ENCODE data around the gene MAP7.

The MAP7 gene

DNA sequence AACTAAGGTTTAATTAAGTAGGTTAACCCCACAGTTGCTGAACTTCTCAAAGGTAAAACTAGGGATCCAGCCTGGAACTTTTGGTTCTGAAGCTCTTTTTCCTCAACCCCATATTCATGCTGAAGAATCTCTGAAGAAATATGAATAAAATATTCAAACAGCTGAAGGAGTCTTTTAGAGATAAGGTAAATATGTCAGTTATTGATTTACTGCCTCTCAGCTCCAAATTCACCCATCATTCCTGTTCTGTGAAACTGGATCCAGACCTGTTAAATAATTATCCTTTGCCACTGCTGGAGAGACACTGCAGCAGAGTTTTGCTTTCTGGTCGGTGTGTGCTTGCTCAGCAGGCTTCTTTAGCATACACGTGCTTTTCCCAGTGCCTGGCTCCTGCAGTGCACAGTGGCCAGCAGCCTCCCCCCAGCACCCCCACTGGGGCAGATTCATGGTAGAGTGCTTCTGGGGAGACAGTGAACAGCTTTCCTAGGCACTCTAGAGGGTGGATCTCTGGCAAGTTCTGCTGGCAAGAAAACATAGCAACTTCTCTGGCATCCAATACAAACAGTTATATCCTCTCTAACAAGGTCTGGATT, 198.6 kb downstream of the MAP7 start:
- Mint-ChIP-seq H3K36me3 (no peaks in the 10 kb centered on the region), H3K27ac (no peak overlapping the region), H3K27me3 (peaks cover 4% of the 10 kb centered on the region), H3K9me3 (no peaks in the 10 kb centered on the region), H3K4me1 (peaks cover 3% of the 10 kb centered on the region), H3K4me3 (no peak overlapping the region)
- no peak for DNase-seq
- CTCF ChIA-PET = no interaction called here

DNA sequence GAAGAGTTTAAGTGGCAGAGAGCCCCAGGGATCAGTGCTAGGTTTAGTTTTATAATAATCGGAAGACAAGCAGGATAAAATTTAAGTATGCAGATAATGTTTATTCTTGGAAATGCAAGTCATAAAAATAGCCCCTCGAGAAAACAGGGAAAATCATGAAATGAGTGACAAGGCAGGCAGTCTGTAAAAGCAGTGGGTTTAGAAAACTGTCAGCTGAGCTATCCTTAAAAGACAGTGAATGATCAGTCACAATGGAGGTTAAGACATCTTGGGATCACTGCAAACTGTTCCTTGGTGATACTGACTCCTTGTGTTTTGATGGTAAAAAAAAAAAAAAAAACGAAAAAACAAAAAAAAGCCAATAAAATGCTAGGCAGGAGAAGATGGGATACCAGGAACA, 199.3 kb downstream of the MAP7 start:
- H3K27ac Mint-ChIP-seq = no peak overlapping the region

DNA sequence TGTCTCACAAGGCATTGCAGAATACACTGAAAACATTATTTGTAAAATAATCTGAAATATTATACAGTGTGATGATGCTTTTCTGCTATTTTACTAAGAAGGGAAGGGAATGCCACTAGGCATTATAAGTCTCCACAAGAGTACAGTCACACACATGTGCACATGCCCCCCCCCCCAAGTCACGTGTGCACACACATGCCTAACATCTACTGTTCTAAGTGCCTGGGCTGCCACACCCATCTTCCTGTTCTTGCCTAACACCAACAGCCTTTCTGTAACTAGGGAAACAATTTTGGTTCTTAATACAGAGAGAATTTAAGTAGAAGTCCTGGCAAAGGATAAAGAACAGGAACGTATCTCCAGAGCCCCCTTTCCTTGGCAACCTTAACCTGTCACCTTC, 202.4 kb downstream of the MAP7 start:
- Mint-ChIP-seq H3K27me3 (peaks cover 4% of the 10 kb centered on the region), H3K4me3 (no peak overlapping the region), H3K9me3 (no peaks in the 10 kb centered on the region), H3K36me3 (no peaks in the 10 kb centered on the region), H3K27ac (no peak overlapping the region), H3K4me1 (peaks cover 3% of the 10 kb centered on the region)
- DNase-seq = no peak
- CTCF ChIA-PET = no interaction called here

More for the DNA sequence above, 199.3 kb downstream of the MAP7 start:
- CTCF ChIA-PET = no interaction called here
- Mint-ChIP-seq H3K4me1 (peaks cover 3% of the 10 kb centered on the region), H3K4me3 (no peak overlapping the region), H3K9me3 (no peaks in the 10 kb centered on the region), H3K27me3 (peaks cover 4% of the 10 kb centered on the region), H3K36me3 (no peaks in the 10 kb centered on the region)
- no peak for DNase-seq

DNA sequence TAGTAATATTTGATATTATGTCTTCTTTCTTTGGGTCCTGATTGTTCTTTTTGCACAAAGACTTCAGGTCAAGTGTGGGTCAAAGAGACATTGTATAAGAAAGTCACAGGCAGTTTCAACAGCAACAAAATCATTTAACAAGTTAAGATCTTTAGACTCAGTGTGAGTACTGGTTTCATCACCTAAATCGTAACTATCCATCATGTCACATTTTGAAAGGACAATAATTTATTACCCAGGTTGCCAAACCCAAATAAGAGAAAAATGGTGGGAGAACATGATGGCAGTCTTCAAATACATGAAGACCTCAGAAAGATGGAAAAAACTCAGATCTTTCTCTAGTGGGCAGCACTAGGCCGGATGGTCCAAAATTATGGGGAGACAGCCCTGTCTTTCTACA, 205.1 kb downstream of the MAP7 start:
- no peak for DNase-seq
- Mint-ChIP-seq H3K4me1 (peaks cover 3% of the 10 kb centered on the region), H3K27ac (no peak overlapping the region), H3K4me3 (no peak overlapping the region), H3K36me3 (no peaks in the 10 kb centered on the region), H3K9me3 (no peaks in the 10 kb centered on the region), H3K27me3 (peaks cover 4% of the 10 kb centered on the region)
- CTCF ChIA-PET = no interaction called here

DNA sequence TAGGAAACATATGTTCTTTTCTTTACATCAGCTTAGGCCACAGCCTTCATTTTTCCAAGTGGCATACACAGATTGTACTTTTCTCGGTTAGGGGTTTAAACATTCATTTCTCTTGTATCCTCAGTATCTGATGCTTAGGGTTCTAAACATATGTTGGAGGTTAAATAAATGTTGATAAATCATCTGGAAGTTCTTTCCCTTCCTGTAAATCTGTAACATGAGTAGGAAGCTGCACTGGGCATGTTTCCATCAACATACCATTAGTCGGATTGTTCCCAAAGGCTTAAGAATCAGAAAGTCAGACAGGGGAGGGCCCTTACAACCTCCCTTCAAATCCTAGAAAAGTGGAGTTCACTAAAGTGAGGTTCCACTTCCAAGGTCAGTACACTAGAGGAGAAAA, 205.8 kb downstream of the MAP7 start:
- H3K4me1 Mint-ChIP-seq = peaks cover 3% of the 10 kb centered on the region
- no peak for DNase-seq
- H3K27ac Mint-ChIP-seq = no peak overlapping the region
- H3K27me3 Mint-ChIP-seq = peaks cover 2% of the 10 kb centered on the region
- CTCF ChIA-PET = no interaction called here
- H3K4me3 Mint-ChIP-seq = no peak overlapping the region
- no peaks in the 10 kb centered on the region for H3K36me3 Mint-ChIP-seq
- no peaks in the 10 kb centered on the region for H3K9me3 Mint-ChIP-seq

DNA sequence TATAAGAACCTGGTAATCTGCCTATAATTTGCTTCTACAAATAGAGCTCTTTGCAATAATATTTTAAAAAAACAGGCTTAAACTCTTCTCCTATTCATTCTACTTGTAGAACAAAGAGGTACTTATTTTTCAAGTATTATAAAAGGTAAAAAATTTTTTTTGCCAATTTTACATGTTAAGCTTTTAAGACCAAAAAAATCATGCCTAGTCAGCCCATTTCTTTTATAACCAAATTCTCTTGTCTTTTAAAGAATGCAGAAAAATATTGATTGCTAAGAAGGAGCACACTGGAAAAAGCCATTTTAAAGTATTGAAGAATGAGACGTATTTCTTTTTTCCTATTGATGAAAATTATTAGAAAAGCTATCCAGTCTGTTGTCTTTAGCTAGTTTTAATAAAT, 206.5 kb downstream of the MAP7 start:
- H3K4me1 Mint-ChIP-seq = peaks cover 3% of the 10 kb centered on the region
- CTCF ChIA-PET = no interaction called here
- no peak overlapping the region for H3K4me3 Mint-ChIP-seq
- no peaks in the 10 kb centered on the region for H3K36me3 Mint-ChIP-seq
- H3K27me3 Mint-ChIP-seq = no peaks in the 10 kb centered on the region
- no peaks in the 10 kb centered on the region for H3K9me3 Mint-ChIP-seq
- DNase-seq = no peak
- H3K27ac Mint-ChIP-seq = no peak overlapping the region

DNA sequence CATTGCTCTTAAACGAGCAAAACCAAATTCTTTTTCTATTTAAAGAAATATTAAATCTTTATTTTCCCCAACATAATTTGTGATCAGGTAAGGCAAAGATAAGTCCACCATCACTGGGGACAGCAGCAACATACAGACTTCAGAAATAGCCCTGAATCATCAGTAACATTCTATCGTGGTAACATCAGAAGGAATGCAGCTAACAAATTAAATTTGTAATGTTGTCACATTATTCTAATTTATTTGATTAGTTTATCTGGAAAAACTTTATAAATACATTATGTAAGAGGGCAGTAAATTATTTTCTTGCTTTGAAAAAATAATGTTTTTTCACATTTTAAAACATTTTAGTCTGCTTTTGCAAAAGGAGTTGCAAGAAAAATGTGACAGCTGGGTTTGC, 206.9 kb downstream of the MAP7 start:
- no peak overlapping the region for H3K27ac Mint-ChIP-seq
- H3K4me1 Mint-ChIP-seq = peaks cover 3% of the 10 kb centered on the region
- no peak overlapping the region for H3K4me3 Mint-ChIP-seq
- no peak for DNase-seq
- CTCF ChIA-PET = no interaction called here
- H3K36me3 Mint-ChIP-seq = no peaks in the 10 kb centered on the region
- H3K27me3 Mint-ChIP-seq = no peaks in the 10 kb centered on the region
- no peaks in the 10 kb centered on the region for H3K9me3 Mint-ChIP-seq

DNA sequence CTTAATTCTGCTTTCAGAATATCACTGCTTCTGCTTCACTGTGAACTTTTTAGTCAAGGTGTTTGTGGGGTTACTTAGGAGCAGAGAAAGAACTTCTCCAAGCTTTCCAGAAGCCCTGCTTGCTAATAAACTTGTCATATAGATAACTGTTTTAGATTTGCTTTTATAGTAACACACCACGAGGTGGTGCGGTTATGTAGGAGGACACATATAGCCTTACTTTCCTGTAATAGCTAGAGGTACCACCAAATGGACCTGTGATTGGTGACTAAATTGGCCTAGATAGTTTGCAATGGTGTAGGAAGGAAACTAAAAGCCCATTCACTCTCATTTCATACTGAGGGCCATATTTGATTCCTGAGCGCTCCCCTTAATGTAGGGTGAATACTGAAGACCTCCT, 208.3 kb downstream of the MAP7 start:
- no peaks in the 10 kb centered on the region for H3K27me3 Mint-ChIP-seq
- H3K9me3 Mint-ChIP-seq = no peaks in the 10 kb centered on the region
- no peak overlapping the region for H3K4me3 Mint-ChIP-seq
- H3K4me1 Mint-ChIP-seq = no peaks in the 10 kb centered on the region
- no peak for DNase-seq
- no peak overlapping the region for H3K27ac Mint-ChIP-seq
- no peaks in the 10 kb centered on the region for H3K36me3 Mint-ChIP-seq
- CTCF ChIA-PET = no interaction called here

DNA sequence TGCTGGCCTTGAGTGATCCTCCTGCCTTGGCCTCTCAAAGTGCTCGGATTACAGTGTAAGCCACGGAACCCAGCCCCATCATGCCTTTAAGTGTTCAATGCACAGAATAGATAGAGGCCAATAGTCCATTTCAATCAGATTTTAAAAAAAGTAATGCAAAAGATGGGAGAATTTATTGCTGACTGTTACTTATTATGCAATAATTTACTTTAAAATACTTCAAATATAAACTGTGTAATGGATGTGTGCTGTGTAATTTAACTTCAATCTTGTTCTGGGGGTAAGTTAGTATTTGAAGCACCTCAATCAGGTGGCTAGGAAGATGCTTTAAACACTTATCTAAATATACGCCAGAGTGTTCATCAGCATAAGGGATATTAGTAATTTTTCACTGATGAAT, 208.9 kb downstream of the MAP7 start:
- H3K4me1 Mint-ChIP-seq = no peaks in the 10 kb centered on the region
- no peak overlapping the region for H3K4me3 Mint-ChIP-seq
- H3K36me3 Mint-ChIP-seq = no peaks in the 10 kb centered on the region
- no peak for DNase-seq
- no peaks in the 10 kb centered on the region for H3K9me3 Mint-ChIP-seq
- CTCF ChIA-PET = interaction anchor here (1.6 kb wide), 1 partner anchor 209 kb away, joined by 4 read pairs; no protein-coding TSS in a partner anchor
- H3K27me3 Mint-ChIP-seq = no peaks in the 10 kb centered on the region
- H3K27ac Mint-ChIP-seq = no peak overlapping the region

DNA sequence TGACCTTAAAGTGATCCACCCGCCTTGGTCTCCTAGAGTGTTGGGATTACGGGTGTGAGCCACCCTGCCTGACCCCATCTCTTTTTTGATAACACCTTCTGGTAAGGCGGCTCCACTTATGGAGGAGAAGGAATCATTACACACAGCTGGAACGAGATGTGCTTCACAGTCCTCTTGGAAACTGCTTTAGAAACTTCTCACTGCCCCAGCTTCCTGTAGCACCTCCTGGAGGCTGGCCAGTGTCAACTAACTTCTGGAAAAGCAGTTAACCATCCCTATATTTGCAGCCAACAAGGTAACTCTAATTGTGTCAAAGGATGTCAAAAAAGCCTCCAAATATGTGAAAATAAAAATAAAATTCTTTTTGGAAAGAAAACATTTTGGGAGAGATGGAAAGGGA, 211.7 kb downstream of the MAP7 start:
- Mint-ChIP-seq H3K27ac (no peak overlapping the region), H3K27me3 (peaks cover 10% of the 10 kb centered on the region), H3K4me3 (no peak overlapping the region), H3K4me1 (no peaks in the 10 kb centered on the region), H3K9me3 (no peaks in the 10 kb centered on the region), H3K36me3 (no peaks in the 10 kb centered on the region)
- CTCF ChIA-PET = no interaction called here
- DNase-seq = no peak

DNA sequence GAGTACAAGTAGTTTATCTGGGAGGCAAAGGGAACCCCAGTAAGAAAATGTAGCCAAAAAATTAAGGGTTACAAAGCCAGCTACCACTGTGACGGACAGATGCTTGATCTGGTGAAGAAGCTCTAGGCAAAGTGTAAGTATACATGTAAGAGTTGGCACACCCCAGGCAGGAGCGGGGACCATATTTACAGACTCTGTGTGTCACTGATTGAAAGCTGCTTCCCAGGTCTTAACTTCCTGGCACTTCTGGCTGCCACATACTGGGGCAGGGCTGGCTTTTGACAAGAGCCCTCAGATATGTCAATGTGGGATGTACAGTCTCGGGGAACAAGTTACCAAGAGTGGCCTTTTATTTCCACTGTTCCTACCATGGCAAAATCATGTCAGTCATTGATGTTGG, 212.6 kb downstream of the MAP7 start:
- peaks cover 10% of the 10 kb centered on the region for H3K27me3 Mint-ChIP-seq
- H3K36me3 Mint-ChIP-seq = no peaks in the 10 kb centered on the region
- H3K9me3 Mint-ChIP-seq = no peaks in the 10 kb centered on the region
- no peak for DNase-seq
- H3K27ac Mint-ChIP-seq = no peak overlapping the region
- no peak overlapping the region for H3K4me3 Mint-ChIP-seq
- CTCF ChIA-PET = interaction anchor here (0.8 kb wide), 1 partner anchor 11 kb away, joined by 3 read pairs; no protein-coding TSS in a partner anchor
- no peaks in the 10 kb centered on the region for H3K4me1 Mint-ChIP-seq

DNA sequence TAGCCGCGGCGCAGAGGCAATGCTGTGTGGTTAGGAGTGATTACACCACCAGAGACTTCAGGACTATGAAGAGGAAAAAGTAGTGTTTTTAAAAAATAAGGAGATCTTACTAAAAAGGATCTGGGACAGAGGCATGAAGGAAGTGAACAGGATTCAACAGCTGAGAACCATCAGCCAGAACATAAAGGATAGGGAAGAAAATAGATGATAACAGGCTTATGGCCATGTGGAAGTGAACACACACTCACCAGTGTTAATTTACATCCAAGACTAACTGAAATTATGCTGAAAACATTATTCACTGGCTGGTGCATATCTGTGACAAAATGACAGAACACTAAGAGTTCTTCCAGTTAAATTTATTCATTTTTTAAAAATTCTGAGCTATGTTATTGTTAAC, 213.1 kb downstream of the MAP7 start:
- Mint-ChIP-seq H3K36me3 (no peaks in the 10 kb centered on the region), H3K9me3 (no peaks in the 10 kb centered on the region), H3K27ac (no peak overlapping the region), H3K4me1 (no peaks in the 10 kb centered on the region), H3K4me3 (no peak overlapping the region), H3K27me3 (peaks cover 10% of the 10 kb centered on the region)
- no peak for DNase-seq
- CTCF ChIA-PET = interaction anchor here (0.8 kb wide), 1 partner anchor 12 kb away, joined by 3 read pairs; no protein-coding TSS in a partner anchor

DNA sequence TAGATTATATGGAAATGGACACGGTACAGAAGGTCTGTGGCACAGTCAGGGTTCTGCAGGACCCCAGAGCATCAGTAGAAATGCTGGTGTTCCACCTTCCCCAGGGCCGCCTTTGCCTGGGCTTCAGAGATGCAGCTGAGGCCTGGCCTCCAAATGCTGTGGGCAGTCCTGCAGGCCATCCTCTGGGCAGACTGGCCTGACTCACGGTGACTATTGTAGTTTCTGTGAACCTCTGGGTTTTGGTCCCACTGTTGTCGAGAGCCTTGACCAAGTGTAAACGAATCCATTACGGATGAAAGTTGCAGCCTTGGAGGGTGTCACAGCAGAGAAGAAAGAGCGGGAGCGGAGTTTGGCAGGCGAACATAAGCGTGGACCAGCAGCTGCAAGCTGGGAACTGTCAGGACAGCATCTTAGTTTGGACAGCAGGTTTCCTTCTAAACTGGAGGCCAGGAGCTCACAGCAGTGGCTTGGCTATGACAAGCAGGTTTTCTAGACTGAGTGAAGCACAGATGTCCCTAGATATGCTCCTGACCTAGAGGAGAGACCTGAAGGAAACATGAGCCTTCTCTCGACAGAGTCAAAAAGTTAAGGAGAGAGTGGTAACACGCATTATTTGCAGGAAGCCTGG, 214.4 kb downstream of the MAP7 start:
- DNase-seq = no peak
- Mint-ChIP-seq H3K27ac (no peak overlapping the region), H3K4me3 (no peak overlapping the region), H3K4me1 (no peaks in the 10 kb centered on the region), H3K9me3 (no peaks in the 10 kb centered on the region), H3K27me3 (peaks cover 10% of the 10 kb centered on the region), H3K36me3 (no peaks in the 10 kb centered on the region)
- CTCF ChIA-PET = no interaction called here

DNA sequence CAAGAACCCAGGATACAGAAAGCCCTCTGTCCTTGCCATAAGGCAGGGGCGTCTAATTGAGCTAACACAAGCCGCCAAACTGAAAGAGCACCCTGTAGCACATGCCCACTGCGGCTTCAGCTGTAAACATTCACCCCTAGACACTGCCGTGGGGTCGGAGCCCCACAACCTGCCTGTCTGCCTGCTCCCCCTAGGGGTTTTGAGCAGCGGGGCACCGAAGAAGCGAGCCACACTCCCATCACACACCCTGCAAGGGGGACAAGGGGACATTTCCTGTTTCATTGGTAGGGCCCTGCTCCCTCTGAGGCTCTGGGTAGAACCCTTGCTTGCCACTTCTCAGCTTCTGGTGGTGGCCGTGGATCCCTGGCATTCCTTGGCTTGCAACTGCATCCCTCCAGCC, 215.4 kb downstream of the MAP7 start:
- Mint-ChIP-seq H3K36me3 (no peaks in the 10 kb centered on the region), H3K9me3 (no peaks in the 10 kb centered on the region), H3K4me3 (no peak overlapping the region), H3K27me3 (peaks cover 10% of the 10 kb centered on the region), H3K27ac (no peak overlapping the region), H3K4me1 (no peaks in the 10 kb centered on the region)
- CTCF ChIA-PET = no interaction called here
- peak; percentile 24 for DNase-seq

DNA sequence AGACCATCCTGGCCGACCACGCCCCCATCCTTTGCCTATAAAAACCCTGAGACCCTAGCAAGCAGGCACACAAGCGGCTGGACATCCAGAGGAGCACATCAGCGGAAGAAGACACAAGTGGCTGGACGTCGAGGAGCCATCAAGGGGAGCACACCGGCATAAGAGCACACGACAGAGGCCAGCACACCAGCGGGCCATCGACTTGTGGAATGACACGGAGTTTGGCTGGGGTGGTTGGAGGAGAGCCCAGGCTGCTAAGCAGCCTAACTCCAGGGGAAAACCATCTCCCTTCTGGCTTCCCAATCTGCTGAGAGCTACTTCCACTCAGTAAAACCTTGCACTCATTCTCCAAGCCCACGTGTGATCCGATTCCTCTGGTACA, 215.8 kb downstream of the MAP7 start:
- H3K36me3 Mint-ChIP-seq = no peaks in the 10 kb centered on the region
- H3K4me1 Mint-ChIP-seq = no peaks in the 10 kb centered on the region
- H3K27me3 Mint-ChIP-seq = peaks cover 10% of the 10 kb centered on the region
- no peak for DNase-seq
- CTCF ChIA-PET = no interaction called here
- H3K9me3 Mint-ChIP-seq = no peaks in the 10 kb centered on the region
- H3K27ac Mint-ChIP-seq = no peak overlapping the region
- H3K4me3 Mint-ChIP-seq = no peak overlapping the region

Data from activated naive CD4-positive, alpha-beta T cell treated with anti-CD3 and anti-CD28 coated beads, Interleukin-2, amount 10 ng/mL, durations not matched to agents 7 days and 5 days (primary cell).